Vagina (tissue), 2 donors: ENCODE results near the gene GYPC.

Experiments used
- POLR2A ChIP-seq, 2 donors: fragments of 450-650 bp; IDR thresholded peaks; one replicate each; pipeline ENCODE4 v1.6.1; 2017; ENCODE audit warnings: antibody characterized with exemption in 2 of 2, mild to moderate bottlenecking in 2 of 2, moderate library complexity in 2 of 2
- TF ChIP-seq, protein P1 (sequence below), 3 experiments: fragments of 450-650 bp in 2 of 3; fragments of 200-600 bp in 1 of 3; sonication (generic) in 1 of 3; IDR thresholded peaks; one replicate each; pipeline ENCODE4 v1.5.1; 2017 to 2019; ENCODE audit warnings: antibody characterized with exemption in 3 of 3, mild to moderate bottlenecking in 2 of 3, moderate library complexity in 2 of 3

DNA sequence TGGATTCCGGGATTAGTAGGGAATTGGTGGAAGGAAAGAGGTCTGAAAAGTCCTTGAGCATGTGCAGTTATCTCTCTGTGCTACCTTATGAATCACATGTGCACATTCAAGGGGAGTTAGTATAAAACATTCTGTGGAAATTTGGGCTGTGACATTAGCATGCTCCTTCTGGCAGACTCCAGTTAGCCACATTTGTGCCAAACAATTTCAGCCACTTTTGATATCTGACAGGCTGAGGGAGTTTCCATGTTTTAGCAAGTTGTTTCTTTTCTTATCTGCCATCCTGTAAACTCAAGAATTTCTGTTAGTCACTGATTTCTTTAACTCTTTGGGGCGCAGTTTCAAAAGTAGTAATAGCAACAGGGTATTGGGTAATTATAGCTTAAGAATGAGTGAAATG, 28.3 kb upstream of the GYPC start:
- TF ChIP-seq POLR2A (IDR thresholded peaks at IDR 0.05) = no peak
- TF ChIP-seq, protein P1, sequence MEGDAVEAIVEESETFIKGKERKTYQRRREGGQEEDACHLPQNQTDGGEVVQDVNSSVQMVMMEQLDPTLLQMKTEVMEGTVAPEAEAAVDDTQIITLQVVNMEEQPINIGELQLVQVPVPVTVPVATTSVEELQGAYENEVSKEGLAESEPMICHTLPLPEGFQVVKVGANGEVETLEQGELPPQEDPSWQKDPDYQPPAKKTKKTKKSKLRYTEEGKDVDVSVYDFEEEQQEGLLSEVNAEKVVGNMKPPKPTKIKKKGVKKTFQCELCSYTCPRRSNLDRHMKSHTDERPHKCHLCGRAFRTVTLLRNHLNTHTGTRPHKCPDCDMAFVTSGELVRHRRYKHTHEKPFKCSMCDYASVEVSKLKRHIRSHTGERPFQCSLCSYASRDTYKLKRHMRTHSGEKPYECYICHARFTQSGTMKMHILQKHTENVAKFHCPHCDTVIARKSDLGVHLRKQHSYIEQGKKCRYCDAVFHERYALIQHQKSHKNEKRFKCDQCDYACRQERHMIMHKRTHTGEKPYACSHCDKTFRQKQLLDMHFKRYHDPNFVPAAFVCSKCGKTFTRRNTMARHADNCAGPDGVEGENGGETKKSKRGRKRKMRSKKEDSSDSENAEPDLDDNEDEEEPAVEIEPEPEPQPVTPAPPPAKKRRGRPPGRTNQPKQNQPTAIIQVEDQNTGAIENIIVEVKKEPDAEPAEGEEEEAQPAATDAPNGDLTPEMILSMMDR (IDR thresholded peaks at IDR 0.05) = no peak
